SU-DHL-6 (cell line): Measurements from ENCODE around the gene SSTR5.

Experiments
- H2AFZ ChIP-seq: fragments of 200-600 bp; sonication (generic); 2 replicates; pipeline ENCODE4 v1.6.1; 2014; ENCODE audit warnings: low read depth, mild to moderate bottlenecking, moderate library complexity, mixed read lengths, antibody characterized with exemption, low read length; ENCODE audit not compliant: severe bottlenecking
- H3F3A ChIP-seq: fragments of 200-600 bp; shearing (Covaris generic); 2 replicates; pipeline ENCODE4 v1.6.0; 2016; ENCODE audit warnings: antibody characterized with exemption, mild to moderate bottlenecking; ENCODE audit not compliant: insufficient read depth
- H3K27ac ChIP-seq: fragments of 200-600 bp; sonication (generic); 2 replicates; pipeline ENCODE4 v1.5.1; 2016; ENCODE audit warnings: low read depth, mild to moderate bottlenecking, low read length, moderate library complexity, mixed read lengths
- H3K27me3 ChIP-seq: fragments of 200-600 bp; sonication (generic), shearing (Covaris generic); 2 replicates; pipeline ENCODE4 v1.6.0; 2014; ENCODE audit warnings: mild to moderate bottlenecking, low read length
- H3K36me3 ChIP-seq: fragments of 200-600 bp; sonication (generic); 2 replicates; pipeline ENCODE4 v1.6.1; 2014; ENCODE audit warnings: mild to moderate bottlenecking, low read length, mixed read lengths
- H3K4me2 ChIP-seq: fragments of 300-600, 200-600 bp; shearing (Covaris generic), sonication (generic); 2 replicates; pipeline ENCODE4 v1.6.0; 2014; ENCODE audit warnings: low read length, low read depth, mild to moderate bottlenecking; ENCODE audit not compliant: poor library complexity, severe bottlenecking
- H3K4me3 ChIP-seq: fragments of 200-600 bp; sonication (generic); 2 replicates; pipeline ENCODE4 v1.5.1; 2014; ENCODE audit warnings: antibody characterized with exemption, low read length, mild to moderate bottlenecking, mixed read lengths; ENCODE audit not compliant: insufficient read depth, poor library complexity, severe bottlenecking
- H3K79me2 ChIP-seq: fragments of 200-600 bp; sonication (generic); 2 replicates; pipeline ENCODE4 v1.6.1; 2014; ENCODE audit warnings: mild to moderate bottlenecking, low read length, moderate library complexity; ENCODE audit not compliant: insufficient read depth
- H3K9ac ChIP-seq: fragments of 200-600 bp; sonication (generic); 2 replicates; pipeline ENCODE4 v1.7.0; 2014; ENCODE audit warnings: mild to moderate bottlenecking, low read length
- H3K9me2 ChIP-seq: fragments of 200-600 bp; sonication (generic); replicated peaks from 2 replicates; pipeline ENCODE4 v1.6.1; 2014; ENCODE audit warnings: low read length; ENCODE audit not compliant: insufficient read depth
- H3K9me3 ChIP-seq: fragments of 200-600 bp; sonication (generic); 2 replicates; pipeline ENCODE4 v1.6.1; 2014; ENCODE audit warnings: low read length, mixed read lengths; ENCODE audit not compliant: insufficient read depth
- H4K20me1 ChIP-seq: fragments of 200-600 bp; sonication (generic); 2 replicates; pipeline ENCODE4 v1.6.1; 2014; ENCODE audit warnings: low read depth, mild to moderate bottlenecking, antibody characterized with exemption, low read length, moderate library complexity, mixed read lengths
- EZH2phosphoT487 ChIP-seq: fragments of 200-600 bp; sonication (generic), shearing (Covaris generic); conservative IDR thresholded peaks from 2 replicates; pipeline ENCODE4 v1.6.1; 2018; ENCODE audit warnings: mild to moderate bottlenecking, antibody characterized with exemption, low read length, moderate library complexity, mixed read lengths
- TF ChIP-seq, protein P1 (sequence below): fragments of 200-600 bp; sonication (generic); IDR thresholded peaks from one replicate; pipeline ENCODE4 v1.5.1; 2017; ENCODE audit warnings: antibody characterized with exemption, mild to moderate bottlenecking, low read length, moderate library complexity; ENCODE audit not compliant: insufficient read depth, poor library complexity, severe bottlenecking

SSTR5 gene

DNA sequence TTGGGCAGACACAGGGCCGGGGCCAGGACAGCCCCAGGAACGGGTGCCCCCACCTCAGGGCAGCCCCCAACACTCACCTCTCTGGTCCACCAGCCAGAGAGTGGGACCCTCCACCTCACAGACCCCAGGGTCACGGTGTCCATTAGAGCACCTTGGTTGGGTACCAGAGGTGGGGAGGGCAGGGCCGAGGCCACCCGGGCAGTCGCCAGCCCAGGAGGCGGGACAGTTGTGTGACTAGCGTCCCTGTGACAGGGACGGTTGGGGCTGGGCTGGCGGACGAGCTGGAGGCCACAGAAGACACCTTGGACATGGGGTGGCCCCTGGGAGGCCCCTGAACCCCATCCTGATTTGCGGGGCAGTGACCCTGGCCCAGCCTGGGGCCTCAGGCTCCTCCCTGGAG, 35.2 kb downstream of the SSTR5 start:
- H3K9ac ChIP-seq, result no peak overlapping the region
- H3K9me2 ChIP-seq, result no peaks in the 10 kb centered on the region
- H3K27ac ChIP-seq, result no peak overlapping the region
- no peak overlapping the region for H3K4me2 ChIP-seq
- H3F3A ChIP-seq, result no peaks in the 10 kb centered on the region
- no peaks in the 10 kb centered on the region for H3K27me3 ChIP-seq
- H4K20me1 ChIP-seq, result no peaks in the 10 kb centered on the region
- no peaks in the 10 kb centered on the region for H3K79me2 ChIP-seq
- no peaks in the 10 kb centered on the region for H3K9me3 ChIP-seq
- no peaks in the 10 kb centered on the region for H3K36me3 ChIP-seq
- no peak overlapping the region for H3K4me3 ChIP-seq
- H2AFZ ChIP-seq, result no peak overlapping the region
- no peak for TF ChIP-seq EZH2phosphoT487
- TF ChIP-seq, protein P1, sequence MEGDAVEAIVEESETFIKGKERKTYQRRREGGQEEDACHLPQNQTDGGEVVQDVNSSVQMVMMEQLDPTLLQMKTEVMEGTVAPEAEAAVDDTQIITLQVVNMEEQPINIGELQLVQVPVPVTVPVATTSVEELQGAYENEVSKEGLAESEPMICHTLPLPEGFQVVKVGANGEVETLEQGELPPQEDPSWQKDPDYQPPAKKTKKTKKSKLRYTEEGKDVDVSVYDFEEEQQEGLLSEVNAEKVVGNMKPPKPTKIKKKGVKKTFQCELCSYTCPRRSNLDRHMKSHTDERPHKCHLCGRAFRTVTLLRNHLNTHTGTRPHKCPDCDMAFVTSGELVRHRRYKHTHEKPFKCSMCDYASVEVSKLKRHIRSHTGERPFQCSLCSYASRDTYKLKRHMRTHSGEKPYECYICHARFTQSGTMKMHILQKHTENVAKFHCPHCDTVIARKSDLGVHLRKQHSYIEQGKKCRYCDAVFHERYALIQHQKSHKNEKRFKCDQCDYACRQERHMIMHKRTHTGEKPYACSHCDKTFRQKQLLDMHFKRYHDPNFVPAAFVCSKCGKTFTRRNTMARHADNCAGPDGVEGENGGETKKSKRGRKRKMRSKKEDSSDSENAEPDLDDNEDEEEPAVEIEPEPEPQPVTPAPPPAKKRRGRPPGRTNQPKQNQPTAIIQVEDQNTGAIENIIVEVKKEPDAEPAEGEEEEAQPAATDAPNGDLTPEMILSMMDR, result no peak

DNA sequence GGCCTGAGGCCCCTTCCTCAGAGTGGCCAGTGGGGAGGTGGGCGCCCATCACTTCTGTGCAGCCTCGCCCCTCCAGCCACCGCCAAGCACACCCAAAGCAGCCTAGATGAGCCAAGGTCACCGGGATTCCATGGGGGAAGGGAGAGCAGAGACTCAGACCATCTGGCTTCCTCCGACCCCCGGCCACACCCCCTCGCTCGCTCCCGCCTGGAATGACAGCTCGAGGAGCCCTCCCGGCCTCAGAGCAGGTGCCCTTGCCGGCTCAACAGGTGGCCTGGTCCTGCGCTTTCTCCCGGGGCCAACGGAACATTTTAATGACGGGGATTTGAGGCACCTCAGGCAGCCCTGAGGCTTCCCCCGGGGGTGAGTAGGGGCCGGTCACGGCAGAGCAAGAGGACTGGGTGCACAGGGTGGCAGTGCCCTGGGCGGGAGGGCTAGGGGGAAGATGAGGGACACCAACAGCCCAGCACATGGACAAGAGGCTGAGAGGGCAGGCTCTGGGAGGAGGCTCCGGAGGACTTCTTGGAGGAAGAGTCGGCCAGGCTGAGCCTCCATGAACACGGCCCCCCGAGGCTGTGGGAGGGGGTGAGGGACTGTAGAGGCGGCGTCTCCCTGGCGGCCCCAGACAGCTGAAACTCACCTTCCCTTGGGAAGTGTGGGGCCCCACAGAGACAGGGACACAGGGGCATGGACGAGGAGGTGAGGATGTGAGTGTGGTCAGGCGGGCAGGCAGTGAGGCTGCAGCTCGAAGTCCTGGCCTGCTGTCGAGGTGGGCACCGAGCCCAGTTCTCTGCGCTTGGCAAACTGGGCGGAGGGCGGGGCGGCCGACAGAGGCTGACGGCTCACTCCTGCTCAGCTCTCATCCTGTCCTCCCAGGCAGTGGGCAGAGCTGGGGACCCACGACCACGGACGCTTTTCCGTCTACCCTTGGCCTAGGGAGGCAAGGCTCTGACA, 36.0 kb downstream of the SSTR5 start:
- no peak overlapping the region for H3K4me3 ChIP-seq
- no peaks in the 10 kb centered on the region for H3K9me2 ChIP-seq
- H3K4me2 ChIP-seq, result no peak overlapping the region
- H3K27me3 ChIP-seq, result no peaks in the 10 kb centered on the region
- no peaks in the 10 kb centered on the region for H3F3A ChIP-seq
- TF ChIP-seq EZH2phosphoT487, result no peak
- TF ChIP-seq, protein P1, result no peak
- H2AFZ ChIP-seq, result no peak overlapping the region
- no peaks in the 10 kb centered on the region for H3K79me2 ChIP-seq
- no peaks in the 10 kb centered on the region for H4K20me1 ChIP-seq
- H3K27ac ChIP-seq, result no peak overlapping the region
- no peaks in the 10 kb centered on the region for H3K36me3 ChIP-seq
- no peak overlapping the region for H3K9ac ChIP-seq
- H3K9me3 ChIP-seq, result no peaks in the 10 kb centered on the region

GRCh38 chr16:1109648-1110047, 37.1 kb downstream of the SSTR5 start:
- Histone ChIP-seq H3K27ac (no peak overlapping the region), H3F3A (no peaks in the 10 kb centered on the region), H4K20me1 (no peaks in the 10 kb centered on the region), H3K4me3 (no peak overlapping the region), H3K9ac (no peak overlapping the region), H3K9me2 (no peaks in the 10 kb centered on the region), H3K9me3 (no peaks in the 10 kb centered on the region), H3K79me2 (no peaks in the 10 kb centered on the region), H3K4me2 (no peak overlapping the region), H3K36me3 (no peaks in the 10 kb centered on the region), H3K27me3 (no peaks in the 10 kb centered on the region), H2AFZ (no peak overlapping the region)
- no peak for TF ChIP-seq EZH2phosphoT487
- TF ChIP-seq, protein P1, result no peak
